SU-DHL-6 (cell line): Measurements from ENCODE around the gene UPK3A.

Source experiments
- H2AFZ ChIP-seq: fragments of 200-600 bp; sonication (generic); 2 replicates; pipeline ENCODE4 v1.6.1; 2014; ENCODE audit warnings: low read depth, mild to moderate bottlenecking, moderate library complexity, mixed read lengths, antibody characterized with exemption, low read length; ENCODE audit not compliant: severe bottlenecking
- H3F3A ChIP-seq: fragments of 200-600 bp; shearing (Covaris generic); 2 replicates; pipeline ENCODE4 v1.6.0; 2016; ENCODE audit warnings: antibody characterized with exemption, mild to moderate bottlenecking; ENCODE audit not compliant: insufficient read depth
- H3K27ac ChIP-seq: fragments of 200-600 bp; sonication (generic); 2 replicates; pipeline ENCODE4 v1.5.1; 2016; ENCODE audit warnings: low read depth, mild to moderate bottlenecking, low read length, moderate library complexity, mixed read lengths
- H3K27me3 ChIP-seq: fragments of 200-600 bp; sonication (generic), shearing (Covaris generic); 2 replicates; pipeline ENCODE4 v1.6.0; 2014; ENCODE audit warnings: mild to moderate bottlenecking, low read length
- H3K36me3 ChIP-seq: fragments of 200-600 bp; sonication (generic); 2 replicates; pipeline ENCODE4 v1.6.1; 2014; ENCODE audit warnings: mild to moderate bottlenecking, low read length, mixed read lengths
- H3K4me2 ChIP-seq: fragments of 300-600, 200-600 bp; shearing (Covaris generic), sonication (generic); 2 replicates; pipeline ENCODE4 v1.6.0; 2014; ENCODE audit warnings: low read length, low read depth, mild to moderate bottlenecking; ENCODE audit not compliant: poor library complexity, severe bottlenecking
- H3K4me3 ChIP-seq: fragments of 200-600 bp; sonication (generic); 2 replicates; pipeline ENCODE4 v1.5.1; 2014; ENCODE audit warnings: antibody characterized with exemption, low read length, mild to moderate bottlenecking, mixed read lengths; ENCODE audit not compliant: insufficient read depth, poor library complexity, severe bottlenecking
- H3K79me2 ChIP-seq: fragments of 200-600 bp; sonication (generic); 2 replicates; pipeline ENCODE4 v1.6.1; 2014; ENCODE audit warnings: mild to moderate bottlenecking, low read length, moderate library complexity; ENCODE audit not compliant: insufficient read depth
- H3K9ac ChIP-seq: fragments of 200-600 bp; sonication (generic); 2 replicates; pipeline ENCODE4 v1.7.0; 2014; ENCODE audit warnings: mild to moderate bottlenecking, low read length
- H3K9me2 ChIP-seq: fragments of 200-600 bp; sonication (generic); replicated peaks from 2 replicates; pipeline ENCODE4 v1.6.1; 2014; ENCODE audit warnings: low read length; ENCODE audit not compliant: insufficient read depth
- H3K9me3 ChIP-seq: fragments of 200-600 bp; sonication (generic); 2 replicates; pipeline ENCODE4 v1.6.1; 2014; ENCODE audit warnings: low read length, mixed read lengths; ENCODE audit not compliant: insufficient read depth
- H4K20me1 ChIP-seq: fragments of 200-600 bp; sonication (generic); 2 replicates; pipeline ENCODE4 v1.6.1; 2014; ENCODE audit warnings: low read depth, mild to moderate bottlenecking, antibody characterized with exemption, low read length, moderate library complexity, mixed read lengths
- CTCF ChIP-seq: fragments of 200-600 bp; sonication (generic); IDR thresholded peaks from one replicate; pipeline ENCODE4 v1.5.1; 2017; ENCODE audit warnings: antibody characterized with exemption, mild to moderate bottlenecking, low read length, moderate library complexity; ENCODE audit not compliant: insufficient read depth, poor library complexity, severe bottlenecking
- EZH2phosphoT487 ChIP-seq: fragments of 200-600 bp; sonication (generic), shearing (Covaris generic); conservative IDR thresholded peaks from 2 replicates; pipeline ENCODE4 v1.6.1; 2018; ENCODE audit warnings: mild to moderate bottlenecking, antibody characterized with exemption, low read length, moderate library complexity, mixed read lengths

UPK3A gene

GRCh38 chr22:45268958-45269844 lies 15.5 kb upstream of the UPK3A start:
- Histone ChIP-seq H2AFZ (peak overlapping the region; percentile 80), H3K36me3 (no peaks in the 10 kb centered on the region), H3K27ac (no peak overlapping the region), H3K4me3 (peak overlapping the region; percentile 44), H3K27me3 (no peaks in the 10 kb centered on the region), H3K9me2 (no peaks in the 10 kb centered on the region), H3K79me2 (no peaks in the 10 kb centered on the region), H3F3A (no peaks in the 10 kb centered on the region), H3K9ac (peak overlapping the region; percentile 42; the same call in 1 of the 2 replicates), H3K4me2 (peak overlapping the region; percentile 73), H3K9me3 (no peaks in the 10 kb centered on the region), H4K20me1 (no peaks in the 10 kb centered on the region)
- no peak for TF ChIP-seq EZH2phosphoT487
- peak; percentile 75 for TF ChIP-seq CTCF

- Histone ChIP-seq H2AFZ (no peak overlapping the region), H3K4me3 (no peak overlapping the region), H3K4me2 (no peak overlapping the region), H3K36me3 (no peaks in the 10 kb centered on the region), H3K27me3 (no peaks in the 10 kb centered on the region), H3K27ac (no peak overlapping the region), H3K79me2 (no peaks in the 10 kb centered on the region), H3F3A (no peaks in the 10 kb centered on the region), H3K9ac (no peak overlapping the region), H3K9me3 (no peaks in the 10 kb centered on the region), H3K9me2 (no peaks in the 10 kb centered on the region), H4K20me1 (no peaks in the 10 kb centered on the region)
- TF ChIP-seq EZH2phosphoT487, result no peak
- TF ChIP-seq CTCF, result no peak
Measured at GRCh38 chr22:45270095-45271020, 14.4 kb upstream of the UPK3A start.

- Histone ChIP-seq H3K9me2 (no peaks in the 10 kb centered on the region), H3K27ac (no peak overlapping the region), H3F3A (no peaks in the 10 kb centered on the region), H4K20me1 (no peaks in the 10 kb centered on the region), H3K36me3 (no peaks in the 10 kb centered on the region), H3K9ac (no peak overlapping the region), H3K4me2 (no peak overlapping the region), H2AFZ (no peak overlapping the region), H3K9me3 (no peaks in the 10 kb centered on the region), H3K27me3 (no peaks in the 10 kb centered on the region), H3K79me2 (no peaks in the 10 kb centered on the region), H3K4me3 (no peak overlapping the region)
- TF ChIP-seq EZH2phosphoT487 (no peak), CTCF (no peak)
Measured at GRCh38 chr22:45271667-45272201, 13.0 kb upstream of the UPK3A start.
